HepG2 (cell line): ENCODE measurements around the gene POLR2J. TPM values are rescaled to one million over a fixed set of nuclear protein-coding genes. Genes with fewer than 3 reads are reported as not detected.

Source experiments
- ATAC-seq: fragments of 200-7000 bp; cut with Tn5 transposase; 3 replicates; pipeline ENCODE4 v1.9.1; 2020; ENCODE audit warnings: mild to moderate bottlenecking, moderate library complexity
- BruUV-seq: library from RNA; stranded (reverse); fragments of 400-500 nt; replicated peaks from 2 replicates; lab custom pipeline; 2021; lab: Mats Ljungman, UMichigan
- CTCF ChIA-PET: fragments of 300-600 bp; formaldehyde crosslinking; extraction: SDS; loops from one replicate; lab custom pipeline; 2021; ENCODE audit warnings: low total read pairs, inconsistent platforms, low intra/inter-chr PET ratio; lab: Yijun Ruan, JAX
- POLR2A ChIA-PET: fragments of 350-600 bp; sonication (Branson Sonifier 250); formaldehyde crosslinking; loops from one replicate; lab custom pipeline; 2020; ENCODE audit warnings: antibody characterized with exemption, inconsistent platforms; lab: Yijun Ruan, JAX
- DNase-seq: peaks from one replicate; pipeline ENCODE4 v3.0.0-alpha.2; 2015; ENCODE audit warnings: low spot score
- FAIRE-seq: peaks from 3 replicates; lab custom pipeline; 2011; peaks lifted over from hg19 to GRCh38; lab: Jason Lieb, UNC
- H2AFZ ChIP-seq: one replicate; pipeline ENCODE4 v1.6.1; 2011; ENCODE audit warnings: low read length, inconsistent platforms
- H3K27ac ChIP-seq: fragments of 300-600 bp; 3 replicates; pipeline ENCODE4 v1.8.0; 2011; ENCODE audit warnings: mixed run types, mild to moderate bottlenecking, mixed read lengths, low read length, inconsistent platforms; ENCODE audit not compliant: insufficient read depth; ENCODE audit errors: extremely low read length
- H3K27me3 ChIP-seq, 2 experiments: fragments of 200-600 bp in 1 of 2; 2 replicates in 1 of 2; 3 replicates in 1 of 2; pipeline versions ENCODE4 v1.6.0 to v1.8.0; 2011; ENCODE audit warnings: low read length in 2 of 2, mild to moderate bottlenecking in 2 of 2, moderate library complexity in 2 of 2, inconsistent platforms in 1 of 2; ENCODE audit not compliant: insufficient read depth in 2 of 2, control insufficient read depth in 1 of 2
- H3K36me3 ChIP-seq, 2 experiments: fragments of 200-600 bp in 1 of 2; replicated peaks in 1 of 2; 2 replicates in 1 of 2; 3 replicates in 1 of 2; pipeline versions ENCODE4 v1.5.1 to v1.8.0; 2011; ENCODE audit warnings: low read length in 2 of 2, inconsistent platforms in 1 of 2; ENCODE audit not compliant: insufficient read depth in 2 of 2, control insufficient read depth in 1 of 2
- H3K4me1 ChIP-seq: 2 replicates; pipeline ENCODE4 v1.5.1; 2012; ENCODE audit warnings: low read length, inconsistent platforms; ENCODE audit not compliant: insufficient read depth
- H3K4me2 ChIP-seq: 2 replicates; pipeline ENCODE4 v1.6.0; 2011; ENCODE audit warnings: low read depth, low read length, inconsistent platforms
- H3K4me3 ChIP-seq, 3 experiments: fragments of 200-600 bp in 1 of 3; sonication (generic), shearing (Covaris generic) in 1 of 3; replicated peaks in 1 of 3; 2 replicates each; pipeline ENCODE4 v1.5.1; 2011 to 2016; ENCODE audit warnings: low read length in 3 of 3, inconsistent platforms in 2 of 3, low read depth in 2 of 3, mild to moderate bottlenecking in 2 of 3, control low read depth in 1 of 3, mixed read lengths in 1 of 3; ENCODE audit not compliant: insufficient read depth in 1 of 3
- H3K79me2 ChIP-seq: one replicate; pipeline ENCODE4 v1.6.1; 2011; ENCODE audit warnings: low read length, inconsistent platforms; ENCODE audit not compliant: insufficient read depth
- H3K9ac ChIP-seq: 2 replicates; pipeline ENCODE4 v1.6.0; 2011; ENCODE audit warnings: mild to moderate bottlenecking, low read depth, low read length, inconsistent platforms; ENCODE audit not compliant: insufficient read depth
- H3K9me3 ChIP-seq: 2 replicates; pipeline ENCODE4 v1.5.1; 2012; ENCODE audit warnings: mild to moderate bottlenecking, low read length
- H4K20me1 ChIP-seq: 2 replicates; pipeline ENCODE4 v1.6.0; 2011; ENCODE audit warnings: inconsistent platforms, mild to moderate bottlenecking, low read length, moderate library complexity; ENCODE audit not compliant: insufficient read depth
- AGO2 ChIP-seq: fragments of 200-400 bp; formaldehyde crosslinking; optimal IDR thresholded peaks from 2 replicates; pipeline ENCODE3; 2017; ENCODE audit warnings: mild to moderate bottlenecking, low read depth, low read length, moderate library complexity
- E2F1 ChIP-seq: sonication (generic); formaldehyde crosslinking; IDR thresholded peaks from 2 replicates; pipeline ENCODE4 v1.5.0; 2020; ENCODE audit warnings: missing genetic modification reagents
- MIXL1 ChIP-seq: IDR thresholded peaks from 2 replicates; pipeline ENCODE4 v1.6.1; 2016
- NONO ChIP-seq, 2 experiments: fragments of 450-650 bp in 1 of 2; sonication (generic) in 1 of 2; formaldehyde crosslinking in 1 of 2; IDR thresholded peaks in 1 of 2; conservative IDR thresholded peaks in 1 of 2; 2 replicates each; pipeline versions ENCODE4 v1.6.1 to v1.8.0; 2017 to 2022; ENCODE audit warnings: mild to moderate bottlenecking in 1 of 2, missing genetic modification reagents in 1 of 2, moderate library complexity in 1 of 2
- POLR2G ChIP-seq: fragments of 200-400 bp; formaldehyde crosslinking; IDR thresholded peaks from 2 replicates; pipeline ENCODE4 v1.6.1; 2018; ENCODE audit warnings: mild to moderate bottlenecking, low read depth, low read length, moderate library complexity
- RBFOX2 ChIP-seq: fragments of 200-400 bp; formaldehyde crosslinking; IDR thresholded peaks from 2 replicates; pipeline ENCODE4 v1.6.1; 2017; ENCODE audit warnings: low read depth, mild to moderate bottlenecking, low read length
- WGBS: methylation state at CpG from one replicate; pipeline ENCODE4 v1.1.6; 2017; ENCODE audit warnings: low lambda C conversion rate; 5-methylcytosine and 5-hydroxymethylcytosine counted together
- in situ Hi-C: cut with HindIII; loops from 2 replicates; pipeline ENCODE4 v1.10.0; 2017; ENCODE audit warnings: low pct_unique_long_range_greater_than_20kb; ENCODE audit not compliant: extremely low pct_ligation_motif_present
- intact Hi-C: fragments of 100-400 bp; cut with micrococcal nuclease; formaldehyde crosslinking; loops from one replicate; pipeline ENCODE4 v1.10.0; 2022; ENCODE audit not compliant: unreplicated experiment
- polyA plus RNA-seq, 8 experiments: library from polyadenylated mRNA; depleted of rRNA in 3 of 8; stranded (reverse) in 7 of 8; unstranded in 1 of 8; fragments of >200 nt; fragmentation: Illumina TruSeq in 4 of 8; extraction: Trizol in 4 of 8; gene quantifications; 2 replicates each; pipeline versions ENCODE4 v1.2.1 to v1.2.3, GENCODE V29; 2011 to 2016; ENCODE audit warnings: low read depth in 4 of 8, missing spikeins in 1 of 8, mixed read lengths in 1 of 8; ENCODE audit not compliant: insufficient read depth in 1 of 8
- total RNA-seq, 5 experiments: library from RNA; depleted of rRNA; stranded (reverse); fragments of >200 nt; fragmentation: Illumina TruSeq; extraction: Trizol; gene quantifications; 2 replicates each; pipeline ENCODE4 v1.2.3, GENCODE V29; 2016; ENCODE audit warnings: low read depth in 1 of 5
- TF ChIP-seq, protein P1 (sequence below): sonication (generic); formaldehyde crosslinking; IDR thresholded peaks from 2 replicates; pipeline ENCODE4 v1.4.0; 2020; ENCODE audit warnings: missing genetic modification reagents, borderline replicate concordance

POLR2J gene
- total and polyA plus RNA-seq, 2 of the 13 experiments (the other 11 are each of a cell fraction or from before 2014, with no cell fraction given) = 41.2 to 71.4 TPM

- Histone ChIP-seq H3K4me1 (peaks cover 8% of the 10 kb centered on the region; the same call in 1 of the 2 replicates), H3K4me2 (no peak overlapping the region), H3K27me3 (no peaks in the 10 kb centered on the region), H3K27ac (no peak overlapping the region), H4K20me1 (no peaks in the 10 kb centered on the region), H3K9ac (no peak overlapping the region), H3K4me3 (no peak overlapping the region), H3K79me2 (no peaks in the 10 kb centered on the region), H3K36me3 (peaks cover 5 to 7% of the 10 kb centered on the region in 2 experiments; a peak in 2 of 5 replicates), H2AFZ (no peak overlapping the region), H3K9me3 (no peaks in the 10 kb centered on the region)
- no peak for DNase-seq
- no peak for FAIRE-seq
- intact Hi-C loops (no loop called here), in situ Hi-C loops (no loop called here)
- no peak for TF ChIP-seq MIXL1
- TF ChIP-seq RBFOX2 = peak; percentile 41; the same call in 1 of the 2 replicates
- peak; percentile 77 for TF ChIP-seq AGO2
- TF ChIP-seq E2F1 (CRISPR knock-in tag) = no peak
- TF ChIP-seq, protein P1, sequence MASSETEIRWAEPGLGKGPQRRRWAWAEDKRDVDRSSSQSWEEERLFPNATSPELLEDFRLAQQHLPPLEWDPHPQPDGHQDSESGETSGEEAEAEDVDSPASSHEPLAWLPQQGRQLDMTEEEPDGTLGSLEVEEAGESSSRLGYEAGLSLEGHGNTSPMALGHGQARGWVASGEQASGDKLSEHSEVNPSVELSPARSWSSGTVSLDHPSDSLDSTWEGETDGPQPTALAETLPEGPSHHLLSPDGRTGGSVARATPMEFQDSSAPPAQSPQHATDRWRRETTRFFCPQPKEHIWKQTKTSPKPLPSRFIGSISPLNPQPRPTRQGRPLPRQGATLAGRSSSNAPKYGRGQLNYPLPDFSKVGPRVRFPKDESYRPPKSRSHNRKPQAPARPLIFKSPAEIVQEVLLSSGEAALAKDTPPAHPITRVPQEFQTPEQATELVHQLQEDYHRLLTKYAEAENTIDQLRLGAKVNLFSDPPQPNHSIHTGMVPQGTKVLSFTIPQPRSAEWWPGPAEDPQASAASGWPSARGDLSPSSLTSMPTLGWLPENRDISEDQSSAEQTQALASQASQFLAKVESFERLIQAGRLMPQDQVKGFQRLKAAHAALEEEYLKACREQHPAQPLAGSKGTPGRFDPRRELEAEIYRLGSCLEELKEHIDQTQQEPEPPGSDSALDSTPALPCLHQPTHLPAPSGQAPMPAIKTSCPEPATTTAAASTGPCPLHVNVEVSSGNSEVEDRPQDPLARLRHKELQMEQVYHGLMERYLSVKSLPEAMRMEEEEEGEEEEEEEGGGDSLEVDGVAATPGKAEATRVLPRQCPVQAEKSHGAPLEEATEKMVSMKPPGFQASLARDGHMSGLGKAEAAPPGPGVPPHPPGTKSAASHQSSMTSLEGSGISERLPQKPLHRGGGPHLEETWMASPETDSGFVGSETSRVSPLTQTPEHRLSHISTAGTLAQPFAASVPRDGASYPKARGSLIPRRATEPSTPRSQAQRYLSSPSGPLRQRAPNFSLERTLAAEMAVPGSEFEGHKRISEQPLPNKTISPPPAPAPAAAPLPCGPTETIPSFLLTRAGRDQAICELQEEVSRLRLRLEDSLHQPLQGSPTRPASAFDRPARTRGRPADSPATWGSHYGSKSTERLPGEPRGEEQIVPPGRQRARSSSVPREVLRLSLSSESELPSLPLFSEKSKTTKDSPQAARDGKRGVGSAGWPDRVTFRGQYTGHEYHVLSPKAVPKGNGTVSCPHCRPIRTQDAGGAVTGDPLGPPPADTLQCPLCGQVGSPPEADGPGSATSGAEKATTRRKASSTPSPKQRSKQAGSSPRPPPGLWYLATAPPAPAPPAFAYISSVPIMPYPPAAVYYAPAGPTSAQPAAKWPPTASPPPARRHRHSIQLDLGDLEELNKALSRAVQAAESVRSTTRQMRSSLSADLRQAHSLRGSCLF (CRISPR knock-in tag) = no peak
- no peak for TF ChIP-seq NONO (IDR thresholded peaks at IDR 0.05)
- TF ChIP-seq NONO (CRISPR knock-in tag; conservative IDR thresholded peaks at IDR 0.05) = peak; percentile 30; the same call in 1 of the 2 replicates
- peak; percentile 30; the same call in 1 of the 2 replicates for TF ChIP-seq POLR2G
- ChIA-PET CTCF (no interaction called here), POLR2A (no interaction called here)
- ATAC-seq = no peak
- WGBS = 96% methylated on average over 21 of the region's 31 CpGs
- BruUV-seq = no TSS peak
These were observed 6.3 kb downstream of the POLR2J start for GRCh38 chr7:102472126-102473041.
